ENCODE data around the gene BNIP5.

GRCh38 chr6:36285797-36286196 lies 50.9 kb downstream of the BNIP5 start:
- no peak for TF ChIP-seq POLR2A (IDR thresholded peaks at IDR 0.05)
- no peak for TF ChIP-seq POLR2AphosphoS5 (IDR thresholded peaks at IDR 0.05)
- TF ChIP-seq CTCF (IDR thresholded peaks at IDR 0.05 in 8 of 11, conservative IDR thresholded peaks at IDR 0.05 in 3 of 11) = no peak

Data from spleen (tissue), 7 donors.